H1 (cell line): ENCODE data around the gene ASTN2. TPM values are rescaled to one million over a fixed set of nuclear protein-coding genes. Genes with fewer than 3 reads are reported as not detected.

Source experiments
- CTCF ChIA-PET: fragments of 300-600 bp; sonication (Branson Sonifier 250); formaldehyde crosslinking; loops from one replicate; lab custom pipeline; 2021; ENCODE audit not compliant: partially characterized antibody; lab: Charles Lee
- POLR2A ChIA-PET: fragments of 300-600 bp; sonication (Branson Sonifier 250); formaldehyde crosslinking; loops from one replicate; lab custom pipeline; 2021; ENCODE audit warnings: inconsistent platforms; ENCODE audit not compliant: partially characterized antibody; lab: Charles Lee
- DNase-seq, 2 experiments: peaks; one replicate each; pipeline versions ENCODE4 v3.0.0 to v3.0.0-alpha.2; 2010 to 2022; ENCODE audit warnings: low spot score in 2 of 2, low read depth in 1 of 2, mixed read lengths in 1 of 2
- FAIRE-seq: peaks from 2 replicates; lab custom pipeline; 2011; peaks lifted over from hg19 to GRCh38; lab: Jason Lieb, UNC
- H2AFZ ChIP-seq: 2 replicates; pipeline ENCODE4 v1.8.1; 2012; ENCODE audit warnings: low read length, inconsistent platforms
- H2AK5ac ChIP-seq: 2 replicates; pipeline ENCODE4 v1.6.1; 2013; ENCODE audit warnings: low read depth, low read length
- H2BK120ac ChIP-seq: replicated peaks from 2 replicates; pipeline ENCODE3; 2013; ENCODE audit warnings: low read depth, low read length, inconsistent platforms
- H2BK12ac ChIP-seq: 2 replicates; pipeline ENCODE4 v1.6.1; 2013; ENCODE audit warnings: low read depth, low read length
- H2BK15ac ChIP-seq: 2 replicates; pipeline ENCODE4 v1.6.1; 2013; ENCODE audit warnings: low read length
- H2BK20ac ChIP-seq: 2 replicates; pipeline ENCODE4 v1.6.1; 2013; ENCODE audit warnings: low read length
- H2BK5ac ChIP-seq: 2 replicates; pipeline ENCODE4 v1.6.1; 2013; ENCODE audit warnings: low read depth, low read length
- H3K14ac ChIP-seq: 2 replicates; pipeline ENCODE4 v1.6.1; 2013; ENCODE audit warnings: inconsistent platforms; ENCODE audit not compliant: insufficient read length
- H3K18ac ChIP-seq: 2 replicates; pipeline ENCODE4 v1.6.1; 2013; ENCODE audit warnings: low read length; ENCODE audit errors: extremely low read depth
- H3K23ac ChIP-seq: 2 replicates; pipeline ENCODE4 v1.6.1; 2013; ENCODE audit warnings: inconsistent platforms; ENCODE audit not compliant: insufficient read length
- H3K23me2 ChIP-seq: 2 replicates; pipeline ENCODE4 v1.6.1; 2013; ENCODE audit warnings: low read depth, low read length
- H3K27ac ChIP-seq: 2 replicates; pipeline ENCODE4 v1.6.1; 2011; ENCODE audit warnings: low read depth, low read length, inconsistent platforms
- H3K27me3 ChIP-seq, 4 experiments: replicated peaks in 1 of 4; 1 replicate in 1 of 4; 2 replicates in 3 of 4; pipeline versions ENCODE4 v1.6.1 to v1.8.1; 2011 to 2013; ENCODE audit warnings: low read length in 3 of 4, mild to moderate bottlenecking in 3 of 4, inconsistent platforms in 2 of 4, mixed read lengths in 2 of 4, moderate library complexity in 1 of 4; ENCODE audit not compliant: control insufficient read depth in 3 of 4, insufficient read depth in 3 of 4; ENCODE audit errors: extremely low read depth in 1 of 4
- H3K36me3 ChIP-seq, 4 experiments: 2 replicates each; pipeline versions ENCODE4 v1.6.1 to v1.8.1; 2011 to 2013; ENCODE audit warnings: mild to moderate bottlenecking in 4 of 4, low read length in 3 of 4, moderate library complexity in 2 of 4, control low read depth in 1 of 4, inconsistent platforms in 1 of 4; ENCODE audit not compliant: insufficient read depth in 4 of 4, control insufficient read depth in 2 of 4
- H3K4ac ChIP-seq: replicated peaks from 2 replicates; pipeline ENCODE3; 2013; ENCODE audit warnings: low read length, low read depth, mixed read lengths, inconsistent platforms; ENCODE audit not compliant: insufficient read length
- H3K4me1 ChIP-seq, 4 experiments: replicated peaks in 1 of 4; 1 replicate in 1 of 4; 2 replicates in 3 of 4; pipeline versions ENCODE4 v1.6.1 to v1.8.1; 2011 to 2013; ENCODE audit warnings: low read length in 3 of 4, inconsistent platforms in 2 of 4, mixed read lengths in 1 of 4; ENCODE audit not compliant: insufficient read depth in 4 of 4, control insufficient read depth in 3 of 4
- H3K4me2 ChIP-seq, 2 experiments: 2 replicates each; pipeline versions ENCODE4 v1.6.1 to v1.8.1; 2011 to 2013; ENCODE audit warnings: low read depth in 2 of 2, low read length in 2 of 2, control low read depth in 1 of 2, inconsistent platforms in 1 of 2, mild to moderate bottlenecking in 1 of 2; ENCODE audit not compliant: insufficient read depth in 1 of 2
- H3K4me3 ChIP-seq, 4 experiments: fragments of 200-600, 300-600 bp in 1 of 4; sonication (generic), shearing (Covaris generic), sonication (Bioruptor Twin) in 1 of 4; 2 replicates each; pipeline versions ENCODE4 v1.5.1 to v1.8.1; 2011 to 2016; ENCODE audit warnings: low read length in 4 of 4, low read depth in 3 of 4, control low read depth in 2 of 4, inconsistent platforms in 2 of 4, mild to moderate bottlenecking in 2 of 4, mixed read lengths in 1 of 4, moderate library complexity in 1 of 4; ENCODE audit not compliant: insufficient read depth in 2 of 4; ENCODE audit errors: extremely low read depth in 1 of 4
- H3K56ac ChIP-seq: replicated peaks from 2 replicates; pipeline ENCODE3; 2013; ENCODE audit warnings: low read depth, mild to moderate bottlenecking, mixed read lengths, low read length, inconsistent platforms; ENCODE audit not compliant: insufficient read length
- H3K79me1 ChIP-seq: 2 replicates; pipeline ENCODE4 v1.6.1; 2013; ENCODE audit warnings: low read depth, low read length, control low read depth
- H3K79me2 ChIP-seq, 2 experiments: 2 replicates each; pipeline versions ENCODE4 v1.6.1 to v1.8.1; 2012 to 2013; ENCODE audit warnings: low read length in 2 of 2, mild to moderate bottlenecking in 2 of 2, inconsistent platforms in 1 of 2; ENCODE audit not compliant: insufficient read depth in 2 of 2, control insufficient read depth in 1 of 2
- H3K9ac ChIP-seq, 4 experiments: replicated peaks in 1 of 4; 1 replicate in 1 of 4; 2 replicates in 3 of 4; pipeline versions ENCODE4 v1.6.1 to v1.8.1; 2011 to 2013; ENCODE audit warnings: low read depth in 3 of 4, low read length in 3 of 4, control low read depth in 2 of 4, mild to moderate bottlenecking in 2 of 4, moderate library complexity in 2 of 4, inconsistent platforms in 1 of 4; ENCODE audit errors: extremely low read depth in 1 of 4
- H3K9me3 ChIP-seq, 2 experiments: 2 replicates each; pipeline versions ENCODE4 v1.6.1 to v1.8.1; 2012 to 2013; ENCODE audit warnings: mild to moderate bottlenecking in 2 of 2, moderate library complexity in 2 of 2, control low read depth in 1 of 2, inconsistent platforms in 1 of 2, low read depth in 1 of 2, low read length in 1 of 2, mixed read lengths in 1 of 2; ENCODE audit not compliant: insufficient read depth in 2 of 2
- H4K20me1 ChIP-seq, 2 experiments: replicated peaks in 1 of 2; 2 replicates each; pipeline versions ENCODE3 to v1.8.1; 2011 to 2013; ENCODE audit warnings: inconsistent platforms in 2 of 2, low read length in 2 of 2, mild to moderate bottlenecking in 1 of 2; ENCODE audit not compliant: insufficient read depth in 2 of 2, control insufficient read depth in 1 of 2
- H4K5ac ChIP-seq: 2 replicates; pipeline ENCODE4 v1.6.1; 2013; ENCODE audit warnings: low read length, low read depth, mixed read lengths, inconsistent platforms; ENCODE audit not compliant: insufficient read length
- H4K8ac ChIP-seq: 2 replicates; pipeline ENCODE4 v1.8.0; 2013; ENCODE audit warnings: mild to moderate bottlenecking, moderate library complexity, low read length, inconsistent platforms; ENCODE audit not compliant: insufficient read depth; ENCODE audit errors: extremely low read depth
- H4K91ac ChIP-seq: replicated peaks from 2 replicates; pipeline ENCODE3; 2013; ENCODE audit warnings: low read length, mixed read lengths, inconsistent platforms; ENCODE audit not compliant: insufficient read length
- CEBPB ChIP-seq: IDR thresholded peaks from 2 replicates; pipeline ENCODE4 v1.6.1; 2012; ENCODE audit warnings: low read depth, low read length
- CHD2 ChIP-seq: IDR thresholded peaks from 2 replicates; pipeline ENCODE4 v1.6.1; 2012; ENCODE audit warnings: low read length, improper control_type of control experiment
- FOSL1 ChIP-seq: IDR thresholded peaks from 2 replicates; pipeline ENCODE4 v1.6.1; 2011; ENCODE audit warnings: mild to moderate bottlenecking, low read depth, low read length, moderate library complexity; ENCODE audit not compliant: insufficient read depth
- GTF2F1 ChIP-seq: IDR thresholded peaks from 2 replicates; pipeline ENCODE4 v1.6.1; 2012; ENCODE audit warnings: low read depth, low read length, improper control_type of control experiment, borderline replicate concordance
- HDAC2 ChIP-seq, 2 experiments: fragments of 300-600 bp in 1 of 2; sonication (generic) in 1 of 2; IDR thresholded peaks; 2 replicates each; pipeline ENCODE4 v1.6.1; 2011 to 2012; ENCODE audit warnings: low read depth in 2 of 2, low read length in 2 of 2, mild to moderate bottlenecking in 2 of 2, moderate library complexity in 2 of 2, borderline replicate concordance in 1 of 2, inconsistent platforms in 1 of 2
- JUN ChIP-seq: IDR thresholded peaks from 2 replicates; pipeline ENCODE4 v1.6.1; 2011; ENCODE audit warnings: low read depth, mild to moderate bottlenecking, improper control_type of control experiment, low read length
- KDM5A ChIP-seq: fragments of 200-600 bp; IDR thresholded peaks from 2 replicates; pipeline ENCODE4 v1.7.1; 2012; ENCODE audit warnings: mild to moderate bottlenecking, low read length, inconsistent platforms, mixed read lengths
- RFX5 ChIP-seq: IDR thresholded peaks from 2 replicates; pipeline ENCODE4 v1.6.1; 2011; ENCODE audit warnings: low read depth, low read length, improper control_type of control experiment, borderline replicate concordance
- USF2 ChIP-seq: IDR thresholded peaks from 2 replicates; pipeline ENCODE4 v1.6.1; 2011; ENCODE audit warnings: low read length, improper control_type of control experiment
- ZNF274 ChIP-seq: IDR thresholded peaks from 2 replicates; pipeline ENCODE4 v1.7.0; 2012; ENCODE audit warnings: low read length, borderline replicate concordance; ENCODE audit errors: extremely low read depth
- polyA plus RNA-seq, 7 experiments: library from polyadenylated mRNA; depleted of rRNA in 3 of 7; stranded (reverse) in 5 of 7; unstranded in 2 of 7; fragments of >200 nt in 5 of 7; fragments of 200-250 nt in 2 of 7; gene quantifications; 1 replicate in 5 of 7; 2 replicates in 1 of 7; 4 replicates in 1 of 7; pipeline versions ENCODE4 v1.2.1 to v1.2.3, GENCODE V29; 2011 to 2013; ENCODE audit warnings: missing spikeins in 2 of 7, mixed read lengths in 2 of 7
- total RNA-seq: library from RNA; stranded (reverse); fragmentation: NEBNext Ultra II Directional; extraction: Animal tissue kit (Norgen Biotek cat#: 25700); gene quantifications from 2 replicates; pipeline ENCODE4 v1.2.1, GENCODE V29; 2021

Gene ASTN2
- total and polyA plus RNA-seq, 2 of the 8 experiments (the other 6 are each of a cell fraction or from before 2014, with no cell fraction given), result 8.2 to 13.7 TPM

- POLR2A ChIA-PET, result no interaction called here
- Histone ChIP-seq H3K23me2 (no peaks in the 10 kb centered on the region), H4K8ac (no peak overlapping the region), H2BK5ac (no peak overlapping the region), H3K9me3 (peaks cover 4 to 6% of the 10 kb centered on the region in 2 experiments; a peak in 2 of 4 replicates), H3K27me3 (no peaks in the 10 kb centered on the region), H4K5ac (no peak overlapping the region), H3K56ac (no peak overlapping the region), H3K23ac (no peak overlapping the region), H2BK12ac (no peak overlapping the region), H3K79me2 (no peaks in the 10 kb centered on the region), H3K36me3 (peaks cover 0 to 2% (median 0%) of the 10 kb centered on the region in 4 experiments; a peak in 1 of 8 replicates), H3K4me2 (no peak overlapping the region), H2BK15ac (no peak overlapping the region), H4K20me1 (no peaks in the 10 kb centered on the region), H3K14ac (no peak overlapping the region), H3K9ac (no peak overlapping the region), H2BK20ac (no peak overlapping the region), H4K91ac (no peak overlapping the region), H3K4ac (no peak overlapping the region), H3K79me1 (no peaks in the 10 kb centered on the region), H2AK5ac (no peak overlapping the region), H3K4me3 (no peak overlapping the region), H3K18ac (no peak overlapping the region), H3K27ac (no peak overlapping the region), H2BK120ac (no peak overlapping the region), H2AFZ (no peak overlapping the region), H3K4me1 (peaks cover 0 to 3% (median 0%) of the 10 kb centered on the region in 4 experiments; a peak in 1 of 7 replicates)
- CTCF ChIA-PET, result interaction anchor here (1.0 to 2.1 kb wide), 2 partner anchors 11 to 18 kb away, joined by 3 to 5 read pairs; no protein-coding TSS in a partner anchor
- no peak for TF ChIP-seq JUN
- TF ChIP-seq CEBPB, result no peak
- no peak for TF ChIP-seq RFX5
- no peak for TF ChIP-seq USF2
- no peak for TF ChIP-seq HDAC2 (IDR thresholded peaks at IDR 0.05; ENCODE audit: borderline replicate concordance in 1 of 2, low read depth in 2 of 2, low read length in 2 of 2)
- no peak for TF ChIP-seq CHD2
- no peak for TF ChIP-seq GTF2F1
- no peak for TF ChIP-seq FOSL1
- no peak for TF ChIP-seq ZNF274
- no peak for TF ChIP-seq KDM5A
- DNase-seq (no peak), FAIRE-seq (no peak)
Observed at GRCh38 chr9:116452634-116453033, 962.2 kb downstream of the ASTN2 start.
